ENCODE results near the gene ZNF470. TPM values are rescaled to one million over a fixed set of nuclear protein-coding genes. Genes with fewer than 3 reads are reported as not detected.

ZNF470 gene
- total RNA-seq, 2 experiments from 2014 or later, result 0.56 to 0.85 TPM

GRCh38 chr19:56595548-56595899, 28.3 kb downstream of the ZNF470 start:
- no peaks in the 10 kb centered on the region for H3K27me3 Mint-ChIP-seq
- ATAC-seq (ENCODE audit: poor library complexity), result peak; percentile 39
- peak overlapping the region; percentile 79 for H3K27ac Mint-ChIP-seq
- ChIA-PET POLR2A (interaction anchor here (0.7 to 1.4 kb wide), 4 partner anchors 22 to 192 kb away, joined by 3 to 4 read pairs (median 4); partner anchors contain the start of genes ZNF471 and ZNF583), CTCF (no interaction called here)
- DNase-seq, result no peak
- intact Hi-C loops (cut with DNase I, micrococcal nuclease), result loop anchor here in 1 of 2 experiments (1.0 to 10.0 kb wide), 5 partner anchors 28 to 1559 kb away; partner anchors contain the start of genes ZNF304, ZNF329, ZNF444 and ZNF470
- Histone ChIP-seq H3K27ac (ENCODE audit: low read depth in 1 of 2, low read length in 2 of 2) (peak overlapping the region in 1 of 2 donors; percentile 62), H3K4me1 (ENCODE audit: insufficient read depth, low read length) (peaks cover 19% of the 10 kb centered on the region), H3K9me3 (ENCODE audit: control insufficient read depth in 1 of 2, insufficient read depth in 1 of 2, low read length in 2 of 2) (peaks cover 16% of the 10 kb centered on the region in 2 experiments), H3K36me3 (ENCODE audit: insufficient read depth, low read length) (no peaks in the 10 kb centered on the region), H3K27me3 (ENCODE audit: control insufficient read depth in 1 of 2, insufficient read depth in 2 of 2, low read length in 2 of 2) (no peaks in the 10 kb centered on the region), H3K4me3 (ENCODE audit: low read length) (peak overlapping the region; percentile 73)
- peak overlapping the region; percentile 92 for H3K4me3 Mint-ChIP-seq
- peaks cover 26% of the 10 kb centered on the region for H3K4me1 Mint-ChIP-seq (ENCODE audit: low read depth)
- H3K9me3 Mint-ChIP-seq, result peaks cover 12% of the 10 kb centered on the region
- no peak for TF ChIP-seq CTCF (IDR thresholded peaks at IDR 0.05)
- peaks cover 39% of the 10 kb centered on the region for H3K36me3 Mint-ChIP-seq (ENCODE audit: low read depth)

GRCh38 chr19:56596676-56597075, 29.4 kb downstream of the ZNF470 start:
- Histone ChIP-seq H3K27me3 (ENCODE audit: control insufficient read depth in 1 of 2, insufficient read depth in 2 of 2, low read length in 2 of 2) (no peaks in the 10 kb centered on the region), H3K27ac (ENCODE audit: low read depth in 1 of 2, low read length in 2 of 2) (no peak overlapping the region), H3K4me3 (ENCODE audit: low read length) (no peak overlapping the region), H3K36me3 (ENCODE audit: insufficient read depth, low read length) (peaks cover 11% of the 10 kb centered on the region), H3K4me1 (ENCODE audit: insufficient read depth, low read length) (peaks cover 19% of the 10 kb centered on the region), H3K9me3 (ENCODE audit: control insufficient read depth in 1 of 2, insufficient read depth in 1 of 2, low read length in 2 of 2) (peaks cover 24% of the 10 kb centered on the region in 2 experiments)
- Mint-ChIP-seq H3K27me3 (no peaks in the 10 kb centered on the region), H3K36me3 (ENCODE audit: low read depth) (peaks cover 51% of the 10 kb centered on the region), H3K9me3 (peaks cover 7% of the 10 kb centered on the region), H3K27ac (no peak overlapping the region), H3K4me3 (peak overlapping the region; percentile 48), H3K4me1 (ENCODE audit: low read depth) (peaks cover 35% of the 10 kb centered on the region)
- CTCF ChIA-PET, result no interaction called here
- ATAC-seq (ENCODE audit: poor library complexity) (no peak), DNase-seq (no peak)
- intact Hi-C loops (cut with DNase I, micrococcal nuclease), result loop anchor here in 1 of 2 experiments (2.0 to 10.0 kb wide), 5 partner anchors 282 to 1558 kb away; partner anchors contain the start of genes ZNF304, ZNF329, ZNF444 and ZNF749
- POLR2A ChIA-PET, result no interaction called here
- no peak for TF ChIP-seq CTCF (IDR thresholded peaks at IDR 0.05)

DNA sequence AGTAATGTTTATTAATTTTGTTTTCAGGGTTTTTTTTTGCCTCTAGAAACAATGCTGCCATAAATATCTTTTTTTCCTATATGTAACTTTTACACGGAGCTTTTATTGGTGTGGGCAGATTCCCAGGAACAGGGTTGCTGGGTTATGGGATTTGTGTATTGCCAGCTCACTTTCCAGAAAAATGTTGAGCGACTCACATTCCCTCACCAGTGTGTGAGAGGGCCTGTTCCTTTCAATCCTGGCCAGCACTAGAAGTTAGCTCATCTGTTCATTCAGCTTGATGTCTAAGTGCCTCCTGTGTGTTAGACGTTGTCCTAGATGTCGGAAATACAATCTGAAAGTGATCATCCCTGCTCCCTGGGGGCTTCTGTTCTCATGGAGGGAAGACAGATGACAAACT, 30.4 kb downstream of the ZNF470 start:
- ChIA-PET POLR2A (no interaction called here), CTCF (no interaction called here)
- H3K27me3 Mint-ChIP-seq, result no peaks in the 10 kb centered on the region
- no peak overlapping the region for H3K4me3 ChIP-seq (ENCODE audit: low read length)
- no peak for TF ChIP-seq CTCF (IDR thresholded peaks at IDR 0.05)
- H3K27ac Mint-ChIP-seq, result no peak overlapping the region
- peaks cover 35% of the 10 kb centered on the region for H3K4me1 Mint-ChIP-seq (ENCODE audit: low read depth)
- peaks cover 9% of the 10 kb centered on the region for H3K9me3 Mint-ChIP-seq
- DNase-seq (no peak), ATAC-seq (ENCODE audit: poor library complexity) (no peak)
- H3K36me3 Mint-ChIP-seq (ENCODE audit: low read depth), result peaks cover 61% of the 10 kb centered on the region
- no peak overlapping the region for H3K4me3 Mint-ChIP-seq
- H3K27ac ChIP-seq (ENCODE audit: low read depth in 1 of 2, low read length in 2 of 2), result no peak overlapping the region
- peaks cover 19% of the 10 kb centered on the region for H3K36me3 ChIP-seq (ENCODE audit: insufficient read depth, low read length)
- peaks cover 24 to 34% of the 10 kb centered on the region in 2 experiments for H3K9me3 ChIP-seq (ENCODE audit: control insufficient read depth in 1 of 2, insufficient read depth in 1 of 2, low read length in 2 of 2)
- H3K4me1 ChIP-seq (ENCODE audit: insufficient read depth, low read length), result peaks cover 19% of the 10 kb centered on the region
- intact Hi-C loops (cut with DNase I, micrococcal nuclease), result loop anchor here in 1 of 2 experiments (2.0 to 10.0 kb wide), 5 partner anchors 283 to 1557 kb away; partner anchors contain the start of genes ZNF304, ZNF329, ZNF444 and ZNF749
- no peaks in the 10 kb centered on the region for H3K27me3 ChIP-seq (ENCODE audit: control insufficient read depth in 1 of 2, insufficient read depth in 2 of 2, low read length in 2 of 2)
